ENCODE data around the gene IMPA2. TPM values are rescaled to one million over a fixed set of nuclear protein-coding genes. Genes with fewer than 3 reads are reported as not detected.
"Not testable (repeated sequence)": the region's sequence is repeated elsewhere in the genome, so short reads cannot be mapped to it uniquely, and the experiment has no call there.

The IMPA2 gene
- total RNA-seq, 4 donors from 2014 or later = 28.5 to 61.7 (median 31.6) TPM

GRCh38 chr18:12067671-12068070, 86.4 kb downstream of the IMPA2 start:
- Histone ChIP-seq H3K4me3 (no peak overlapping the region), H3K9me3 (no peaks in the 10 kb centered on the region), H3K4me1 (no peaks in the 10 kb centered on the region), H3K27ac (no peak overlapping the region), H3K36me3 (no peaks in the 10 kb centered on the region), H3K27me3 (no peaks in the 10 kb centered on the region)
- DNase-seq = no peak
- intact Hi-C loops (cut with DNase I; ENCODE audit: low total_unique reads) = no loop called here
- TF ChIP-seq POLR2A (IDR thresholded peaks at IDR 0.05) (no peak), CTCF (IDR thresholded peaks at IDR 0.05) (no peak)

- DNase-seq; intact Hi-C loops (cut with DNase I; ENCODE audit: low total_unique reads); H3K27me3 ChIP-seq; H3K4me1 ChIP-seq; H3K27ac ChIP-seq; H3K9me3 ChIP-seq; H3K4me3 ChIP-seq; H3K36me3 ChIP-seq: not testable (repeated sequence)
These were observed 87.1 kb downstream of the IMPA2 start for GRCh38 chr18:12068316-12068949.

GRCh38 chr18:12068950-12069320, 87.6 kb downstream of the IMPA2 start:
- H3K4me1 ChIP-seq = no peaks in the 10 kb centered on the region
- H3K9me3 ChIP-seq = no peaks in the 10 kb centered on the region
- intact Hi-C loops (cut with DNase I; ENCODE audit: low total_unique reads) = no loop called here
- no peaks in the 10 kb centered on the region for H3K36me3 ChIP-seq
- TF ChIP-seq CTCF (IDR thresholded peaks at IDR 0.05) = no peak
- no peak for TF ChIP-seq POLR2A (IDR thresholded peaks at IDR 0.05)
- H3K27ac ChIP-seq = no peak overlapping the region
- H3K27me3 ChIP-seq = no peaks in the 10 kb centered on the region
- DNase-seq = no peak
- no peak overlapping the region for H3K4me3 ChIP-seq

- H3K4me1 ChIP-seq; H3K27me3 ChIP-seq; H3K4me3 ChIP-seq; intact Hi-C loops (cut with DNase I; ENCODE audit: low total_unique reads); H3K27ac ChIP-seq; H3K9me3 ChIP-seq; DNase-seq; H3K36me3 ChIP-seq: not testable (repeated sequence)
These were observed 89.8 kb downstream of the IMPA2 start for GRCh38 chr18:12071066-12071465.

- Histone ChIP-seq H3K36me3 (no peaks in the 10 kb centered on the region), H3K9me3 (no peaks in the 10 kb centered on the region), H3K4me1 (no peaks in the 10 kb centered on the region), H3K4me3 (no peak overlapping the region), H3K27me3 (no peaks in the 10 kb centered on the region), H3K27ac (no peak overlapping the region)
- intact Hi-C loops (cut with DNase I; ENCODE audit: low total_unique reads) = no loop called here
- DNase-seq = no peak
- TF ChIP-seq CTCF (IDR thresholded peaks at IDR 0.05) = no peak
- no peak for TF ChIP-seq POLR2A (IDR thresholded peaks at IDR 0.05)
These were observed 91.7 kb downstream of the IMPA2 start for GRCh38 chr18:12072996-12073395.

- intact Hi-C loops (cut with DNase I; ENCODE audit: low total_unique reads) = no loop called here
These were observed 93.4 kb downstream of the IMPA2 start for GRCh38 chr18:12074736-12075135.

More at GRCh38 chr18:12074736-12075135, 93.4 kb downstream of the IMPA2 start:
- no peaks in the 10 kb centered on the region for H3K36me3 ChIP-seq
- H3K27ac ChIP-seq = no peak overlapping the region
- H3K4me3 ChIP-seq = no peak overlapping the region
- no peak for DNase-seq
- no peaks in the 10 kb centered on the region for H3K9me3 ChIP-seq
- no peaks in the 10 kb centered on the region for H3K27me3 ChIP-seq
- no peaks in the 10 kb centered on the region for H3K4me1 ChIP-seq
- TF ChIP-seq CTCF (IDR thresholded peaks at IDR 0.05) (no peak), POLR2A (IDR thresholded peaks at IDR 0.05) (no peak)

Measured in uterus (tissue), 4 donors.